Peyer's patch (tissue), 4 donors: ENCODE measurements around the gene C10orf71.

Experiments
- CTCF ChIP-seq, 6 experiments: fragments of 450-650 bp in 4 of 6; fragments of 200-600 bp in 2 of 6; sonication (generic) in 1 of 6; IDR thresholded peaks; one replicate each; pipeline ENCODE4 v1.5.1; 2017 to 2019; ENCODE audit warnings: antibody characterized with exemption in 6 of 6, mild to moderate bottlenecking in 3 of 6, moderate library complexity in 1 of 6
- POLR2A ChIP-seq, 2 donors: fragments of 450-650 bp; IDR thresholded peaks; one replicate each; pipeline ENCODE4 v1.5.1; 2017; ENCODE audit warnings: antibody characterized with exemption in 2 of 2, mild to moderate bottlenecking in 2 of 2, moderate library complexity in 2 of 2

GRCh38 chr10:49353026-49353894, 54.3 kb downstream of the C10orf71 start:
- TF ChIP-seq CTCF (IDR thresholded peaks at IDR 0.05) = no peak
- no peak for TF ChIP-seq POLR2A (IDR thresholded peaks at IDR 0.05)
